WI38 (cell line): ENCODE data around the gene PET100.

Source experiments
- H3K4me3 ChIP-seq: 2 replicates; pipeline ENCODE4 v1.5.1; 2011; ENCODE audit warnings: low read depth, mild to moderate bottlenecking, control low read depth, low read length
- CTCF ChIP-seq: IDR thresholded peaks from 2 replicates; pipeline ENCODE4 v1.5.1; 2012; ENCODE audit warnings: low read depth, mild to moderate bottlenecking, control low read depth, low read length

The PET100 gene

GRCh38 chr19:7597689-7598088 is 31.9 kb upstream of the PET100 start:
- no peak for TF ChIP-seq CTCF
- H3K4me3 ChIP-seq, result no peak overlapping the region

DNA sequence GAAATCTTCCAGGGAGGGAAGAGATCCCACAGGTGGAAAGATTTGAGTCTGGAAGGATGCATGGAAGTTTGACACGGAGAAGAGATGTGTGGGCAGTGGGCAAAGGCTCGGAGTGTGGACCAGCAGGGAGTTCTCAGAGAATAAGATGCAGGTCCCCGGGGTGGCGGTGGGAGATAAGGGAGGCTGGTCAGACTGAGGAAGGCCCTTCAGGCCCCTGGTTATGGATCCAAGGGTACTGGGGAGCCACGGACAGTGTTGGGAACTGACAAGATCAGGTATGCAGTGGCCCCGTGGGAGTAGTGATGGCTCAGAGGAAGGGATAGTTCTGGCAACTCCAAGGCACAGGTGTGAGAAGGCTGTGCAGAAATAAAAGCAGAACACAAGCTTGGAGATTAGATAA is 31.4 kb upstream of the PET100 start:
- TF ChIP-seq CTCF, result no peak
- H3K4me3 ChIP-seq, result no peak overlapping the region

DNA sequence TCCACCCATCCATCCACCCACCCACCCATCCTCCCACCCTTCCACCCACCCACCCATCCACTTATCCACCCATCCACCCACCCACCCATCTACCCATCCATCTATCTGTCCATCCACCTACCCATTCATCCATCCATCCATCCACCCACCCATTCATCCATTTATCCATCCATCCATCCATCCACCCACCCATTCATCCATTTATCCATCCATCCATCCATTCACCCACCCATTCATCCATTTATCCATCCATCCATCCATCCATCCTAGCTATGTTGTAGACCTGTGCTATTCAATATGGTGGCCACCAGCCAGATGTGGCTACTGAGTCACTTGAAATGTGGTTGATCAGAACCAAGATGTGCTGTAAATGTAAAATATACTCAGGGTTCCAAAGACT is 28.9 kb upstream of the PET100 start:
- TF ChIP-seq CTCF, result no peak
- H3K4me3 ChIP-seq, result no peak overlapping the region

- TF ChIP-seq CTCF, result no peak
- H3K4me3 ChIP-seq, result no peak overlapping the region
Observed at GRCh38 chr19:7602240-7602934, 27.2 kb upstream of the PET100 start.

DNA sequence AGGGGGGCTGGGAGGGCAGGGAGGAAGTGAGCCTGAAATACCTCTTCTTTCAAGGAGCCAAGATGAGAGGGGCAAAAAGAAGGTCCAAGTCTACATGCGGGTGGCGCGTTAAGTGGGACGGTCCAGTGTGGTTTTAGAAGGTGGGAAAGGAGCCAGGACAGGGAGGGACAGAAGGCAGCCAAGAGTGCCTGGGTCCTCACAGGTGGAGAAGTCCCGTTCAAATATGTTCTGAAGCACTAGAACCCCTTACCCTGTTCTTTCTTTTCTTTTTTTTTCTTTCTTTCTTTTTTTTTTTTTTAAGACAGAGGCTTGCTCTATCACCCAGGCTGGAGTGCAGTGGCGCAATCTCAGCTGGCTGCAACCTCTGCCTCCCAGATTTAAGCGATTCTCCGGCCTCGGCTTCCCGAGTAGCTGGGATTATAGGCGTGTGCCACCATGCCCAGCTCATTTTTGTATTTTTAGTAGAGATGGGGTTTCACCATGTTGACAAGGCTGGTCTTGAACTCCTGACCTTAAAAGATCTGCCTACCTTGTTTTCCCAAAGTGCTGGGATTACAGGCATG is 26.6 kb upstream of the PET100 start:
- no peak overlapping the region for H3K4me3 ChIP-seq
- TF ChIP-seq CTCF, result no peak

DNA sequence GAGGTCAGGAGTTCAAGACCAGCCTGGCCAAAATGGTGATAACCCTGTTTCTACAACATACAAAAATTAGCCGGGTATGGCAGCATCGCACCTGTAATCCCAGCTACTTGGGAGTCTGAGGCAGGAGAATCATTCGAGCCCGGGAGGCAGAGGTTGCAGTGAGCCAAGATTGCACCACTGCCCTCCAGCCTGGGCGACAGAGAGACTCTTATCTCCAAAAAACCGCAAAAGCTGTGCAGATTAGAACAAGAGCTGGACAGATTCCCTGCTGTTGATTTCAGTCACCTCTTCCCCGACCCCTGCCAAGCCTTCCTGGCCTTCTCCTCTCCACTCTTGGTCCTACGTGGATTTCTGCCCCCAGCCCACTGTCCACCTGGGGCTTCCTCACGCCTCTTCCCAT is 25.7 kb upstream of the PET100 start:
- TF ChIP-seq CTCF, result no peak
- no peak overlapping the region for H3K4me3 ChIP-seq

DNA sequence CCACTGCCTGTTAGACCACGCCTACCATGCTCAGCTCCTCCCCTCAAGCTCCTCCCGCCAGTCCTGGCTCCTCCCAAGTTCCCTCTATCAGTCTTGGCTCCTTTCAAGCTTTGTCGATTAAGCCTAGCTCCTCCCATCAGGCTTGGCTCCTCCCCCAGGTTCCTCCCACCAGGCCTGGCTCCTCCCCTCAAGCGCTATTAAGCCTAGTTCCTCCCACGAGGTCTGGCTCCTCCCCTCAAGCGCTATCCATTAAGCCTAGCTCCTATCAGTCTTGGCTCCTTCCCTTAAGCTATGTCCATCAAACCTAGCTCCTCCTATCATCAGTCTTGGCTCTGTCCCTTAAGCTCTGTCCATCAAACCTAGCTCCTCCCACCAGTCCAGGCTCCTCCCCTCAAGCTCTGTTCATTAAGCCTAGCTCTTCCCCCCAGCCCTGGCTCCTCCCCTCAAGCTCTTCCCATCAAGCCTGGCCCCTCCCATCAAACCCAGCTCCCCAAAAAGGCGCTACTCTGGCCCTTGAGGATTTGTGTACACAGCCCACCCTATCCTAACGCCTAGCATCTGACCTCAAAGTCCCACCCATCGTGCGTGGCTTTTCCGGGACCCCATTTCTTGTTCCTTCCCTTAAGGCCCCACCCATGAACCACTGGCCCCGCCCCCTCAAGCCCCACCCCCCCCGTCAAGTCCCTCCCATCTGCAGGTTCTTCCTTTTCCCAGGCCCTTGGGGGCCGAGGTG is 23.9 kb upstream of the PET100 start:
- no peak overlapping the region for H3K4me3 ChIP-seq
- TF ChIP-seq CTCF, result no peak
